Esophagus squamous epithelium (tissue), 4 donors: ENCODE results near the gene OR2F1.

Experiments used
- POLR2A ChIP-seq, 4 donors: fragments of 450-650 bp; IDR thresholded peaks; one replicate each; pipeline ENCODE4 v1.6.1; 2017; ENCODE audit warnings: antibody characterized with exemption in 4 of 4, mild to moderate bottlenecking in 4 of 4, moderate library complexity in 3 of 4
- TF ChIP-seq, protein P1 (sequence below), 6 experiments: fragments of 450-650 bp in 4 of 6; fragments of 200-600 bp in 2 of 6; sonication (generic) in 2 of 6; IDR thresholded peaks; one replicate each; pipeline ENCODE4 v1.5.1; 2016 to 2019; ENCODE audit warnings: antibody characterized with exemption in 6 of 6, mild to moderate bottlenecking in 4 of 6, moderate library complexity in 4 of 6

DNA sequence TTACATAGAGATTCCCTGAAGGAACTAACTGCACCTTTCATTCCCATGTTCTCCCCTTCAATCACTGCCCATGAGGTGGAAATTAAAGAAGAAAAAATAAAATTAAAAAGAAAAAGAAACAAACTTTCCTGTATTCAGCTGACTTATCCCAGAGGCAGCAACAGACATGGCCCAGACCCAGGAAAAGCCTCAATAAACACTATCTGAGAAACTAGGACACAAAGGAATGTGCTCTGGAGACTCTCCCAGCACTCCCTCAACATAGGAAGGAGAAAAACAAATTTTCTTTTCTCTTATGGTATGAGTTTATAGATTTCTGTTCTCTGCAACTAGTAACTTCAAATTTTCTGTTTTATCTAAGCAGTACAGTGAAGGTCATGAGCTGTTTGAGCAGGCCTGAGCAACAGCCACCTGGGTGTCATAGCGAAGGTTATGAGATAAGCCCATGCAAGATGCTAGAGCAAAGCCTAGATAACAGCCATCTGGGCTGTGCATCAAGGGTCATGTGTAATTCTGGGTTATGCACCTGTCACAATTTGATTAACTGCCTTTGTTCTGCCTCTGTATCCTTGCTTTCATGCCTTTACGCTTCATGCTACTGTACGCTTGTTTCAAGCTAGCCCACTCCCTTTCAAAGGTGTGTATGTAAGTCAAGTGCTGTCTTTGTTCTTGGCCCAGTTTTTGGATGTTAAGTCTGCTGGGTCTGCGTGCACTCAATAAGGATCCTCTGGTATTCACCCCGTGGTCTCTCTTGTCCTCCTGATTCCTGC lies 34.5 kb downstream of the OR2F1 start:
- TF ChIP-seq, protein P1, sequence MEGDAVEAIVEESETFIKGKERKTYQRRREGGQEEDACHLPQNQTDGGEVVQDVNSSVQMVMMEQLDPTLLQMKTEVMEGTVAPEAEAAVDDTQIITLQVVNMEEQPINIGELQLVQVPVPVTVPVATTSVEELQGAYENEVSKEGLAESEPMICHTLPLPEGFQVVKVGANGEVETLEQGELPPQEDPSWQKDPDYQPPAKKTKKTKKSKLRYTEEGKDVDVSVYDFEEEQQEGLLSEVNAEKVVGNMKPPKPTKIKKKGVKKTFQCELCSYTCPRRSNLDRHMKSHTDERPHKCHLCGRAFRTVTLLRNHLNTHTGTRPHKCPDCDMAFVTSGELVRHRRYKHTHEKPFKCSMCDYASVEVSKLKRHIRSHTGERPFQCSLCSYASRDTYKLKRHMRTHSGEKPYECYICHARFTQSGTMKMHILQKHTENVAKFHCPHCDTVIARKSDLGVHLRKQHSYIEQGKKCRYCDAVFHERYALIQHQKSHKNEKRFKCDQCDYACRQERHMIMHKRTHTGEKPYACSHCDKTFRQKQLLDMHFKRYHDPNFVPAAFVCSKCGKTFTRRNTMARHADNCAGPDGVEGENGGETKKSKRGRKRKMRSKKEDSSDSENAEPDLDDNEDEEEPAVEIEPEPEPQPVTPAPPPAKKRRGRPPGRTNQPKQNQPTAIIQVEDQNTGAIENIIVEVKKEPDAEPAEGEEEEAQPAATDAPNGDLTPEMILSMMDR (IDR thresholded peaks at IDR 0.05): no peak
- TF ChIP-seq POLR2A (IDR thresholded peaks at IDR 0.05): no peak
